Epithelial cell of proximal tubule (primary cell): ENCODE results near the gene ATG7. TPM values are rescaled to one million over a fixed set of nuclear protein-coding genes. Genes with fewer than 3 reads are reported as not detected.

Source experiments
- DNase-seq: peaks from one replicate; pipeline ENCODE4 v3.0.0-alpha.2; 2011; ENCODE audit warnings: low read depth
- H3K4me3 ChIP-seq: 2 replicates; pipeline ENCODE4 v1.5.1; 2011; ENCODE audit warnings: low read depth, mild to moderate bottlenecking, low read length
- CTCF ChIP-seq: conservative IDR thresholded peaks from 2 replicates; pipeline ENCODE4 v1.5.1; 2012; ENCODE audit warnings: low read depth, mild to moderate bottlenecking, low read length
- total RNA-seq: library from RNA; depleted of rRNA; stranded (reverse); fragments of >200 nt; gene quantifications from 2 replicates; pipeline ENCODE4 v1.2.3, GENCODE V29; 2015

The ATG7 gene
- total RNA-seq, 1 donor from 2014 or later: 68.5 TPM

GRCh38 chr3:11384074-11384473 lies 111.9 kb downstream of the ATG7 start:
- no peak for DNase-seq
- no peak overlapping the region for H3K4me3 ChIP-seq
- no peak for TF ChIP-seq CTCF

GRCh38 chr3:11385326-11385725 lies 113.1 kb downstream of the ATG7 start:
- TF ChIP-seq CTCF: no peak
- DNase-seq: no peak
- H3K4me3 ChIP-seq: no peak overlapping the region

- peak; percentile 51 for DNase-seq
- TF ChIP-seq CTCF: no peak
These were observed 113.7 kb downstream of the ATG7 start for GRCh38 chr3:11385891-11386290.

GRCh38 chr3:11386465-11387113 lies 114.4 kb downstream of the ATG7 start:
- H3K4me3 ChIP-seq: no peak overlapping the region
- no peak for DNase-seq
- TF ChIP-seq CTCF: no peak

More at GRCh38 chr3:11385891-11386290, 113.7 kb downstream of the ATG7 start:
- no peak overlapping the region for H3K4me3 ChIP-seq

- no peak for TF ChIP-seq CTCF
- DNase-seq: no peak
- H3K4me3 ChIP-seq: no peak overlapping the region
These were observed 117.4 kb downstream of the ATG7 start for GRCh38 chr3:11389386-11390268.

GRCh38 chr3:11390411-11391131 lies 118.4 kb downstream of the ATG7 start:
- no peak for TF ChIP-seq CTCF
- peak overlapping the region; percentile 32 for H3K4me3 ChIP-seq
- DNase-seq: no peak
